NOMO-1 treated with dmso at 0.1 percent for 144 hours (cell line): ENCODE results near the gene MYBPC3.

Experiments
- DNase-seq: peaks from one replicate; lab custom pipeline; 2025; ENCODE audit not compliant: unreplicated experiment; lab: John Stamatoyannopoulos, UW

The MYBPC3 gene

GRCh38 chr11:47352556-47352955 lies at the start of gene MYBPC3:
MYBPC3 (minus strand) TSS chr11:47352702; CDS start chr11:47352647, 55 bp downstream.
- DNase-seq: no peak

- peak; percentile 38 for DNase-seq
Measured at GRCh38 chr11:47400768-47401279, 48.3 kb upstream of the MYBPC3 start.

- DNase-seq: no peak
Measured at GRCh38 chr11:47399860-47400767, 47.6 kb upstream of the MYBPC3 start.

- DNase-seq: no peak
Measured at GRCh38 chr11:47398551-47398950, 46.0 kb upstream of the MYBPC3 start.

- DNase-seq: no peak
Measured at GRCh38 chr11:47398011-47398410, 45.5 kb upstream of the MYBPC3 start.

- DNase-seq: no peak
Measured at GRCh38 chr11:47396049-47396320, 43.5 kb upstream of the MYBPC3 start.

- DNase-seq: no peak
Measured at GRCh38 chr11:47395223-47396048, 42.9 kb upstream of the MYBPC3 start.

- DNase-seq: peak; percentile 91
Measured at GRCh38 chr11:47394322-47395222, 42.1 kb upstream of the MYBPC3 start.

GRCh38 chr11:47394050-47394321 lies 41.5 kb upstream of the MYBPC3 start:
- DNase-seq: no peak

GRCh38 chr11:47393163-47394049 lies 40.9 kb upstream of the MYBPC3 start:
- peak; percentile 69 for DNase-seq

- DNase-seq: no peak
Measured at GRCh38 chr11:47392546-47393162, 40.2 kb upstream of the MYBPC3 start.

GRCh38 chr11:47391711-47392432 lies 39.4 kb upstream of the MYBPC3 start:
- no peak for DNase-seq

GRCh38 chr11:47391077-47391583 lies 38.6 kb upstream of the MYBPC3 start:
- DNase-seq: peak; percentile 93

GRCh38 chr11:47390422-47390760 lies 37.9 kb upstream of the MYBPC3 start:
- DNase-seq: no peak

GRCh38 chr11:47389577-47390421 lies 37.3 kb upstream of the MYBPC3 start:
- no peak for DNase-seq

- no peak for DNase-seq
Measured at GRCh38 chr11:47388697-47389576, 36.4 kb upstream of the MYBPC3 start.
